Activated CD8-positive, alpha-beta memory T cell treated with anti-CD3 and anti-CD28 coated beads, Interleukin-2, amount 10 ng/mL, durations not matched to agents 7 days and 5 days (primary cell): ENCODE results near the gene KIF13A. TPM values are rescaled to one million over a fixed set of nuclear protein-coding genes. Genes with fewer than 3 reads are reported as not detected.
"Not testable (repeated sequence)": the region's sequence is repeated elsewhere in the genome, so short reads cannot be mapped to it uniquely, and the experiment has no call there.

Source experiments
- ATAC-seq: fragments of 150-1000 bp; cut with Tn5 transposase; one replicate; pipeline ENCODE4 v1.10.0; 2021; ENCODE audit warnings: moderate library complexity
- CTCF ChIA-PET: fragments of 350-600 bp; sonication (Branson Sonifier 250); formaldehyde crosslinking; loops from one replicate; lab custom pipeline; 2021; ENCODE audit warnings: antibody characterized with exemption; lab: Charles Lee
- DNase-seq: peaks from one replicate; pipeline ENCODE4 v3.0.0-alpha.2; 2020
- H3K27ac Mint-ChIP-seq: one replicate; pipeline ENCODE4 v1.8.0; 2021; ENCODE audit warnings: mild to moderate bottlenecking, mixed read lengths
- H3K27me3 Mint-ChIP-seq: one replicate; pipeline ENCODE4 v1.8.0; 2021; ENCODE audit warnings: mixed read lengths
- H3K36me3 Mint-ChIP-seq: one replicate; pipeline ENCODE4 v1.8.0; 2021; ENCODE audit warnings: mild to moderate bottlenecking, mixed read lengths
- H3K4me1 Mint-ChIP-seq: one replicate; pipeline ENCODE4 v1.8.0; 2021; ENCODE audit warnings: mixed read lengths
- H3K4me3 Mint-ChIP-seq: one replicate; pipeline ENCODE4 v1.8.0; 2021; ENCODE audit warnings: mild to moderate bottlenecking, moderate library complexity, mixed read lengths
- H3K9me3 Mint-ChIP-seq: one replicate; pipeline ENCODE4 v1.8.0; 2022; ENCODE audit warnings: low read depth, mixed read lengths
- total RNA-seq, 2 experiments: library from RNA; stranded (reverse); gene quantifications; one replicate each; pipeline ENCODE4 v1.2.3, GENCODE V29; 2021

The KIF13A gene
- total RNA-seq, 2 experiments from 2014 or later, result 0.05 TPM; not detected in 1

GRCh38 chr6:17907406-17908229 is 79.8 kb downstream of the KIF13A start:
- H3K36me3 Mint-ChIP-seq, result peaks cover 2% of the 10 kb centered on the region
- peaks cover 18% of the 10 kb centered on the region for H3K27me3 Mint-ChIP-seq
- CTCF ChIA-PET, result interaction anchor here (0.8 kb wide), 1 partner anchor 23 kb away, joined by 3 read pairs; no protein-coding TSS in a partner anchor
- DNase-seq (peak; percentile 47), ATAC-seq (peak; percentile 49)
- peaks cover 21% of the 10 kb centered on the region for H3K4me1 Mint-ChIP-seq
- no peaks in the 10 kb centered on the region for H3K9me3 Mint-ChIP-seq
- no peak overlapping the region for H3K4me3 Mint-ChIP-seq
- no peak overlapping the region for H3K27ac Mint-ChIP-seq

GRCh38 chr6:17905611-17906592 is 81.5 kb downstream of the KIF13A start:
- Mint-ChIP-seq H3K27me3 (peaks cover 21% of the 10 kb centered on the region), H3K4me1 (peaks cover 20% of the 10 kb centered on the region), H3K4me3 (no peak overlapping the region), H3K27ac (no peak overlapping the region), H3K36me3 (no peaks in the 10 kb centered on the region), H3K9me3 (no peaks in the 10 kb centered on the region)
- ATAC-seq (no peak), DNase-seq (no peak)
- CTCF ChIA-PET, result interaction anchor here (1.4 kb wide), 1 partner anchor 15 kb away, joined by 3 read pairs; no protein-coding TSS in a partner anchor

DNA sequence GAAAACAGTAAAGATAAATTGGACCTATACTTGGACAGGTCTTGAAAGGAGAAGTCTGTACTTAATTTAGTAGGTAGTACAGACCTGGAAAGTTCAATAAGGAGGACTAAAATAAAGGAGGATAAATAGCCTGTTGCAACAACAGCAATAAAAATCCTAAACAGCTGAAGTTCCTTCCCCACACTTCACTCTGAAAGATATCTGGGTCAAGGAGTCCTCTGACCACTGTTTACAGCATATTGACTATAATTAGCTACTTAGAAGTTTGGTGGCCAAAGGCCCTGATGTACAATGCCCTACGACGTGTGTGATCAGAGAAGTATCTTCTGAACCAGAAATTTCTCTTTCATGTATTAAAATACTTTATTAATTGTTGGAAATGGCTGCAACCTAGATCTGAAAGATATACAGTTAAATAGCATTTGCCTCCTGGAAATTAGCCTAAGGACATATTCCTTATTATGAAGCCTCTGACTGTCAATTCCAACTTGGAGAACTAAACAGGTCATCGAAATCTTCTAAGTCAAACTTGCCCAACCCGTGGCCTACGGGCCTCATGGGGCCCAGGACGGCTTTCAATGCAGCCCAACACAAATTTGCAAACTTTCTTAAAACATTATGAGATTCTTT is 82.8 kb downstream of the KIF13A start:
- no peaks in the 10 kb centered on the region for H3K9me3 Mint-ChIP-seq
- CTCF ChIA-PET, result interaction anchor here (1.4 kb wide), 1 partner anchor 17 kb away, joined by 3 read pairs; no protein-coding TSS in a partner anchor
- no peak overlapping the region for H3K27ac Mint-ChIP-seq
- ATAC-seq, result no peak
- no peak overlapping the region for H3K4me3 Mint-ChIP-seq
- peaks cover 26% of the 10 kb centered on the region for H3K27me3 Mint-ChIP-seq
- DNase-seq, result no peak
- no peaks in the 10 kb centered on the region for H3K36me3 Mint-ChIP-seq
- peaks cover 14% of the 10 kb centered on the region for H3K4me1 Mint-ChIP-seq

DNA sequence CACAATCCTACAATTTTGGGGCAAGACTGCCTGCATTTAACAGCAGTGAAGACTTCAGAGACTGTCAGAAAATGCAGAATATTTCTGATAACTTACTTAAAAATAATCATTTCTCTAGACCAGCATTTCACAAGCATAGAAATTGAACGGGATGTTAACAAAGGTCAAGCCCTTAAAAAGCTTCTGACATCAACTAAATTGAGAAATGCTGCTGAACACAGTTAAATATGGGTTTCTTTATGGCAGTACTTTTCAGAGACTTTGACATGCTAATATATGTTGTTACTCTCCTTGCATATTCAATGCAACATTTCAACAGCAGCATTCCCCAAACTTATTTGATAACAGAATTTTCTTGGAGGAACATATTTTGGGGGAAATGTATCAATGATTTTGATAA is 84.5 kb downstream of the KIF13A start:
- peaks cover 9% of the 10 kb centered on the region for H3K4me1 Mint-ChIP-seq
- ATAC-seq (no peak), DNase-seq (no peak)
- peaks cover 26% of the 10 kb centered on the region for H3K27me3 Mint-ChIP-seq
- H3K36me3 Mint-ChIP-seq, result no peaks in the 10 kb centered on the region
- no peak overlapping the region for H3K27ac Mint-ChIP-seq
- CTCF ChIA-PET, result interaction anchor here (0.6 kb wide), 1 partner anchor 280 kb away, joined by 7 read pairs; no protein-coding TSS in a partner anchor
- H3K4me3 Mint-ChIP-seq, result no peak overlapping the region
- H3K9me3 Mint-ChIP-seq, result no peaks in the 10 kb centered on the region

DNA sequence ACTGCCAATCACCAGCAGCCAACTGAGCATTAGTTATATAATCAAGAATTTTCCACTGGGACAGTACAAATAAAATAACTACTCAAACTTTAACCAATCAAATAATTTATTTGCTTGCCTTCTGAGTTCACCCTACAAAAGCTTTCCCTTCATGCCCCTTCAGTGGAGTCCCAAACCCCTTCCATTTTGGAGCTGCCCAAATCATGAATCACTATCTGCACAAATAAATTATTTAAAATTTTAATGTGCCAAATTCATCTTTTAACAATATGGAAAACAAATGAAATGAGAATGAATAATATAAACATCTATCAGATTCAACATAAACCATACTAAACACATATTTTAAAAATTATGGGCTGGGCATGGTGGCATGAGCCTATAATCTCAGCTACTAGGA is 85.9 kb downstream of the KIF13A start:
- ATAC-seq, result no peak
- peaks cover 22% of the 10 kb centered on the region for H3K27me3 Mint-ChIP-seq
- no peaks in the 10 kb centered on the region for H3K4me1 Mint-ChIP-seq
- no peaks in the 10 kb centered on the region for H3K36me3 Mint-ChIP-seq
- H3K27ac Mint-ChIP-seq, result no peak overlapping the region
- CTCF ChIA-PET, result no interaction called here
- H3K9me3 Mint-ChIP-seq, result no peaks in the 10 kb centered on the region
- no peak for DNase-seq
- H3K4me3 Mint-ChIP-seq, result no peak overlapping the region

DNA sequence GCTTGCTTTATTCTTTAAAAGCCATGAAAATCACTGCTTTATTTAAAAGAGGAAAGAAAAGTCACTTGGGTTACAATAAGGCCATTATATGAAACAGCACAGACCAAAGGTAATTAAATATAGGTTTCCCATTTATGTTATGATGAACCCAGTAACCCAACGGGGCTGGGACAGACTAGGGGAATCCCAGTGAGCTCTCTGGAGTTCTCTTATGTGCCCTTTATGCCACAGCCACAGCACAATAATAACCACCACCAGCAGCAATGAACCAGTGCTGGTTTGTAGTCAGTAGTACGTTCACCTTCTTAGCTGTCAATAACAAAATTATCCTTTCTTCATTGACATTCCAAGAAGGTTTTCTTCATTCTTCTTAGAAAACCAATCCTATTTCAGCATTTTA is 87.4 kb downstream of the KIF13A start:
- DNase-seq, result no peak
- no peak for ATAC-seq
- Mint-ChIP-seq H3K27ac (no peak overlapping the region), H3K27me3 (peaks cover 18% of the 10 kb centered on the region), H3K36me3 (peaks cover 2% of the 10 kb centered on the region), H3K9me3 (peaks cover 10% of the 10 kb centered on the region), H3K4me1 (no peaks in the 10 kb centered on the region), H3K4me3 (no peak overlapping the region)
- CTCF ChIA-PET, result no interaction called here

GRCh38 chr6:17899491-17899890 is 87.9 kb downstream of the KIF13A start:
- peaks cover 18% of the 10 kb centered on the region for H3K27me3 Mint-ChIP-seq
- no peak for ATAC-seq
- no peaks in the 10 kb centered on the region for H3K4me1 Mint-ChIP-seq
- CTCF ChIA-PET, result no interaction called here
- no peak overlapping the region for H3K27ac Mint-ChIP-seq
- H3K9me3 Mint-ChIP-seq, result peaks cover 11% of the 10 kb centered on the region
- no peak overlapping the region for H3K4me3 Mint-ChIP-seq
- DNase-seq, result no peak
- peaks cover 2% of the 10 kb centered on the region for H3K36me3 Mint-ChIP-seq

DNA sequence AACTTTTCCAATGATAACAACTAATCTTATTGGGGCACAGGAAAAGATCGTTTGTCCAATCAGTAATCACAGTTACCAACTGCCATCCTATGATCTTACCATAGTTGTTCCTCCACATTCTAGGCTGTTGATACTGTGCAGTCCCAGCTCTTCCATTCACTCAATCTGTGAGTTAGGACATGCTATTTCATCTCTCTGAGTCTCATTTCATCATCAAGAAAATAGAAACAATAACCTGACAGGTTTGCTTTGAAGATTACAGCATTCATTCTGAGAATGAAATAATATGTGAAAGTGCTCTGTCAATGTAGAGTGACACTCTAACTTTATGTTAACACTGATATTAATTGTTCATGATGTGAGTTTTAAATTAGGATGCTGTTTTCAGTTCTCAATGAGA is 89.8 kb downstream of the KIF13A start:
- H3K27ac Mint-ChIP-seq, result no peak overlapping the region
- peaks cover 2% of the 10 kb centered on the region for H3K36me3 Mint-ChIP-seq
- H3K4me1 Mint-ChIP-seq, result no peaks in the 10 kb centered on the region
- CTCF ChIA-PET, result no interaction called here
- DNase-seq, result no peak
- no peak for ATAC-seq
- peaks cover 13% of the 10 kb centered on the region for H3K9me3 Mint-ChIP-seq
- no peak overlapping the region for H3K4me3 Mint-ChIP-seq
- H3K27me3 Mint-ChIP-seq, result peaks cover 16% of the 10 kb centered on the region

- ATAC-seq (no peak), DNase-seq (no peak)
- Mint-ChIP-seq H3K36me3 (peaks cover 2% of the 10 kb centered on the region), H3K9me3 (peaks cover 19% of the 10 kb centered on the region), H3K27ac (no peak overlapping the region), H3K4me1 (no peaks in the 10 kb centered on the region), H3K27me3 (peaks cover 28% of the 10 kb centered on the region), H3K4me3 (no peak overlapping the region)
- CTCF ChIA-PET, result no interaction called here
Observed at GRCh38 chr6:17894905-17895304, 92.5 kb downstream of the KIF13A start.

DNA sequence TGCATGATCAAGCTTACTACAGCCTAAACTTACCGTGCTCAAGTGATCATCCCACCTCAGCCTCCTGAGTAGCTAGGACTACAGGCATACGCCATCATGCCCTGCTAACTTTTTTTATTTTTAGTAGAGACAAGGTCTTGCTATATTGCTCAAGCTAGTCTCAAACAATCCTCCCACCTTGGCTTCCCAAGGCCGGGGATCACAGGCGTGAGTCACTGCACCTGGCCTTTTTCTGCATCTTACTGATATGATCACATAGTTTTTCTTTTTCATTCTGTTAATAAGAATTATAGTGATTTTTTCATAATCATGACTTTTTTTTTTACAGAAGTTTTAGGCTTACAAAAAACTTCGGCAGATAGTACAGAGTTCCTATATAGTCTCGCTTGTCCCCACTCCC is 93.2 kb downstream of the KIF13A start:
- Mint-ChIP-seq H3K27me3 (peaks cover 31% of the 10 kb centered on the region), H3K4me1 (no peaks in the 10 kb centered on the region), H3K27ac (no peak overlapping the region), H3K9me3 (peaks cover 19% of the 10 kb centered on the region), H3K36me3 (peaks cover 2% of the 10 kb centered on the region), H3K4me3 (no peak overlapping the region)
- DNase-seq (no peak), ATAC-seq (no peak)
- CTCF ChIA-PET, result no interaction called here

DNA sequence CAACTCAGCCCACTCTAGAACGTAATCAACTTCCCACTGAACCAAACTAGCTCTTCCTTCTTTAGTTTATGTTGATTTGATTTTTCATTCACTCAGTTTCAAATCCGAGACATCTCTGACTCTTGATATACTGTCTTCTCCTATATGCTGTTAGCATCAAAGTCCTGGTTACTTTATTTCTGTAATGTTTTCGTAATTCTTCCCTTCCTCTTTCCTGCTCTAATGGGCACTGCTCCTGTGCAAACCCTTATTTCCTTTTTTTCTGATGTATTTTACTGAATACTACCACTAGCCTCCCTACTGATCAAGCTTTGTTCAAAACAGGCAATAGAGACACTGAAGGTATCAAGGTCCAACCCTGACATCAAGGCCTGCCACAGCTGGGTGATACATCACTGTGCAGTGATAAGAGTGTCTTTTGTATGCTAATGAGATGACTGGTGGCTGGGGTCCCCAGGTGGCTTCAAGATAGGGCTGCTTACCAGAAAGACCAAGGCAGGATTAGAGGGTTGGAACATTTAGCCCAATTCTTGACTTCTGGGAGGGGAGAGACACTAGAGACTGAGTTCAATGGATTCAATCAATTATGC is 95.2 kb downstream of the KIF13A start:
- Mint-ChIP-seq H3K27ac (no peak overlapping the region), H3K27me3 (peaks cover 37% of the 10 kb centered on the region), H3K9me3 (peaks cover 19% of the 10 kb centered on the region), H3K36me3 (peaks cover 2% of the 10 kb centered on the region), H3K4me3 (no peak overlapping the region), H3K4me1 (peaks cover 3% of the 10 kb centered on the region)
- CTCF ChIA-PET, result no interaction called here
- DNase-seq (no peak), ATAC-seq (no peak)

DNA sequence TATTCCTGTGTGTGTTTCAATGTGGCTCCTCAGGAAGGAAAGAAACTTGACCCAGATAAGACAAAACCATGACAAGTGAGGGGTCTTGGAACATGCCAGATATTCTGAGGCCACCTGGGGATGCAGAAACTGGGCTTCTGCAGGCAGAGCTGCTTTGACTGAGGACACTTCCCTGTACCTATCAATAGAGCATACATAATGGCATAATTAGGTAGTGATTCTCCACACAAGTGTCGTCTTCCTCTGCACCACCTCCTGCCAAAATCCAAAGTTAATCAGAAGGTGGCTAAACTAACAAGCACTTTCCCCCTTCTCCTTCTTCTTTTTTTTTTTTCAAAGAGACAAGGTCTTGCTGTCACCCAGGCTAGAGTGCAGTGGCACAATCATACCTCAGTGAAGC is 97.1 kb downstream of the KIF13A start:
- no peak for DNase-seq
- H3K27ac Mint-ChIP-seq, result no peak overlapping the region
- peaks cover 12% of the 10 kb centered on the region for H3K9me3 Mint-ChIP-seq
- H3K36me3 Mint-ChIP-seq, result no peaks in the 10 kb centered on the region
- peaks cover 56% of the 10 kb centered on the region for H3K27me3 Mint-ChIP-seq
- H3K4me3 Mint-ChIP-seq, result no peak overlapping the region
- no peak for ATAC-seq
- CTCF ChIA-PET, result no interaction called here
- H3K4me1 Mint-ChIP-seq, result peaks cover 8% of the 10 kb centered on the region

DNA sequence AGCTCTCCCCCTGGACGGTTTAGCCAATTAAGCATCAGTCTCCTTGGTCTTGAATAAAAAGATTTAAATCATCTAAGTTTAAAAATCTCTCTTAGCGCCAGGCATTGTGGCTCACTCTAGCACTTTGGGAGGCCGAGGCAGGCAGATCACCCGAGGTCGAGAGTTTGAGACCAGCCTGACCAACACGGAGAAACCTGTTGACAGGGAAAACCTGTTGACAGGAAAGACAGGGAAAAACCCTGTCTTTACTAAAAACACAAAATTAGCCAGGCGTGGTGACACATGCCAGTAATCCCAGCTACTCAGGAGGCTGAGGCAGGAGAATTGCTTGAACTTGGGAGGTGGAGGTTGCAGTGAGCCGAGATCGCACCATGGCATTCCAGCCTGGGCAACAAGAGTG is 97.7 kb downstream of the KIF13A start:
- H3K27ac Mint-ChIP-seq, H3K4me3 Mint-ChIP-seq, DNase-seq, H3K9me3 Mint-ChIP-seq, H3K36me3 Mint-ChIP-seq, ATAC-seq, CTCF ChIA-PET: not testable (repeated sequence)
- Mint-ChIP-seq H3K4me1 (peaks cover 13% of the 10 kb centered on the region), H3K27me3 (peaks cover 61% of the 10 kb centered on the region)
